WERI-Rb-1 (cell line): ENCODE results near the gene DNM1.
A peak's percentile ranks its signal among the peaks of the same experiment; 100 is the strongest.

Experiments used
- DNase-seq: peaks from one replicate; pipeline ENCODE4 v3.0.0-alpha.2; 2020
- H3K27ac ChIP-seq: fragments of 250-450 bp; sonication (Bioruptor Pico); 2 replicates; pipeline ENCODE4 v1.5.1; 2020; ENCODE audit warnings: mild to moderate bottlenecking, moderate library complexity
- H3K27me3 ChIP-seq: fragments of 250-450 bp; sonication (Bioruptor Pico); 2 replicates; pipeline ENCODE4 v1.5.1; 2021; ENCODE audit warnings: mild to moderate bottlenecking, low read depth, moderate library complexity; ENCODE audit not compliant: insufficient read depth, severe bottlenecking
- H3K36me3 ChIP-seq: fragments of 250-450 bp; sonication (Bioruptor Pico); 2 replicates; pipeline ENCODE4 v1.5.1; 2020; ENCODE audit warnings: mild to moderate bottlenecking, moderate library complexity
- H3K4me3 ChIP-seq: 2 replicates; pipeline ENCODE4 v1.5.1; 2011; ENCODE audit warnings: low read depth, mild to moderate bottlenecking, control low read depth, low read length
- H3K9me3 ChIP-seq: fragments of 250-450 bp; sonication (Bioruptor Pico); 2 replicates; pipeline ENCODE4 v1.5.1; 2021; ENCODE audit warnings: mild to moderate bottlenecking, moderate library complexity; ENCODE audit not compliant: severe bottlenecking
- CTCF ChIP-seq: IDR thresholded peaks from 2 replicates; pipeline ENCODE4 v1.5.1; 2011; ENCODE audit warnings: low read depth, mild to moderate bottlenecking, control low read depth, inconsistent platforms, low read length

DNM1 gene

GRCh38 chr9:128160603-128160987 lies 42.6 kb upstream of the DNM1 start:
- peak overlapping the region; percentile 64 for H3K4me3 ChIP-seq
- no peaks in the 10 kb centered on the region for H3K9me3 ChIP-seq
- H3K36me3 ChIP-seq: peaks cover 40% of the 10 kb centered on the region
- TF ChIP-seq CTCF: no peak
- H3K27ac ChIP-seq: peak overlapping the region; percentile 83
- DNase-seq: peak; percentile 54
- no peaks in the 10 kb centered on the region for H3K27me3 ChIP-seq

GRCh38 chr9:128161215-128161902 lies 41.8 kb upstream of the DNM1 start:
- H3K27ac ChIP-seq: no peak overlapping the region
- H3K9me3 ChIP-seq: no peaks in the 10 kb centered on the region
- H3K4me3 ChIP-seq: no peak overlapping the region
- TF ChIP-seq CTCF: no peak
- DNase-seq: no peak
- H3K27me3 ChIP-seq: no peaks in the 10 kb centered on the region
- H3K36me3 ChIP-seq: peaks cover 48% of the 10 kb centered on the region

- TF ChIP-seq CTCF: no peak
- Histone ChIP-seq H3K27ac (no peak overlapping the region), H3K27me3 (no peaks in the 10 kb centered on the region), H3K9me3 (no peaks in the 10 kb centered on the region), H3K4me3 (no peak overlapping the region), H3K36me3 (peaks cover 58% of the 10 kb centered on the region)
- no peak for DNase-seq
Measured at GRCh38 chr9:128162215-128163026, 40.8 kb upstream of the DNM1 start.

GRCh38 chr9:128163027-128163515 lies 40.1 kb upstream of the DNM1 start:
- no peak for DNase-seq
- no peak overlapping the region for H3K27ac ChIP-seq

GRCh38 chr9:128163523-128164306 lies 39.5 kb upstream of the DNM1 start:
- peaks cover 71% of the 10 kb centered on the region for H3K36me3 ChIP-seq
- H3K4me3 ChIP-seq: no peak overlapping the region
- no peaks in the 10 kb centered on the region for H3K9me3 ChIP-seq
- no peak for DNase-seq
- H3K27me3 ChIP-seq: no peaks in the 10 kb centered on the region
- TF ChIP-seq CTCF: no peak
- H3K27ac ChIP-seq: no peak overlapping the region

More at GRCh38 chr9:128163027-128163515, 40.1 kb upstream of the DNM1 start:
- Histone ChIP-seq H3K36me3 (peaks cover 65% of the 10 kb centered on the region), H3K27me3 (no peaks in the 10 kb centered on the region), H3K4me3 (no peak overlapping the region), H3K9me3 (no peaks in the 10 kb centered on the region)
- TF ChIP-seq CTCF: no peak
